Limb (tissue), 2 donors: ENCODE results near the gene C3orf20.
A peak's percentile ranks its signal among the peaks of the same experiment; 100 is the strongest.

Experiments
- DNase-seq, 2 donors: peaks; one replicate each; pipeline ENCODE4 v3.0.0-alpha.2; 2016; ENCODE audit errors: extremely low spot score in 2 of 2

Gene C3orf20

GRCh38 chr3:14810801-14811661 lies 136.1 kb downstream of the C3orf20 start:
- DNase-seq, result no peak

GRCh38 chr3:14811684-14812083 lies 136.7 kb downstream of the C3orf20 start:
- peak in 1 of 2 donors; percentile 28 for DNase-seq

GRCh38 chr3:14812196-14812790 lies 137.4 kb downstream of the C3orf20 start:
- DNase-seq, result no peak

- no peak for DNase-seq
Observed at GRCh38 chr3:14814411-14814871, 139.5 kb downstream of the C3orf20 start.

- no peak for DNase-seq
Observed at GRCh38 chr3:14816359-14816758, 141.4 kb downstream of the C3orf20 start.

GRCh38 chr3:14818804-14819500 lies 144.0 kb downstream of the C3orf20 start, which contains the start of gene FGD5:
TSS of gene FGD5 (plus strand) at chr3:14818962. CDS start at chr3:14819072, 110 bp downstream.
- no peak for DNase-seq

- DNase-seq, result no peak
Observed at GRCh38 chr3:14819671-14820070, 144.7 kb downstream of the C3orf20 start.

- no peak for DNase-seq
Observed at GRCh38 chr3:14820156-14820555, 145.2 kb downstream of the C3orf20 start.

GRCh38 chr3:14821151-14821550 lies 146.2 kb downstream of the C3orf20 start:
- no peak for DNase-seq

- DNase-seq, result no peak
Observed at GRCh38 chr3:14822134-14822533, 147.2 kb downstream of the C3orf20 start.
